Ovary (tissue), 3 donors: ENCODE measurements around the gene GNPTAB.

ENCODE experiments used
- CTCF ChIP-seq, 3 donors: fragments of 450-650 bp in 2 of 3; fragments of 200-600 bp in 1 of 3; IDR thresholded peaks; one replicate each; pipeline versions ENCODE4 v1.5.1 to v1.8.0; 2016 to 2022; ENCODE audit warnings: antibody characterized with exemption in 3 of 3, mild to moderate bottlenecking in 1 of 3
- EP300 ChIP-seq: sonication (generic); formaldehyde crosslinking; IDR thresholded peaks from one replicate; pipeline ENCODE4 v1.6.1; 2017; ENCODE audit warnings: antibody characterized with exemption
- POLR2A ChIP-seq: fragments of 450-650 bp; IDR thresholded peaks from one replicate; pipeline ENCODE4 v1.6.1; 2017; ENCODE audit warnings: antibody characterized with exemption, mild to moderate bottlenecking, moderate library complexity
- donor health status: DM: no; HTN: no; CAD: no.

DNA sequence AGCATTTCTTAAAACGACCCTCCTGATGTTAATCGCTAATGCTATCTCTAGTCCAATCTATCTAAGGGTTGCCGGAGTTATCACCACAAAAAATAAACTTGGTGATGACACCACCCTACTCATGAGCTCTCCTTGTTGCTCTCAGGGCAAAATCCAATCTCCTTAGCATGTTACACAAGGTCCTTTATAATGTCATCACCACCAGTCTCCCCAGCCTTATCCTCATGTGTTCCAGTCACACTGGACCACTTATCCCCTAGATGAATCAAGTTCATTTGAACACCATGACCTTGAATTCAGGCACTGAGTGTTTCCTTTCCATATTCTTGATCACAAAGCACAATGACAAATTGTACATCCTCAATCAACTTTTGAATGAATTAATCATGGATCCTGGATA, 27.6 kb upstream of the GNPTAB start:
- TF ChIP-seq CTCF (IDR thresholded peaks at IDR 0.05) = no peak
- no peak for TF ChIP-seq EP300
- TF ChIP-seq POLR2A = no peak
